HepG2 (cell line): ENCODE measurements around the gene ATP5F1C. TPM values are rescaled to one million over a fixed set of nuclear protein-coding genes. Genes with fewer than 3 reads are reported as not detected.

Experiments used
- ATAC-seq: fragments of 200-7000 bp; cut with Tn5 transposase; 3 replicates; pipeline ENCODE4 v1.9.1; 2020; ENCODE audit warnings: mild to moderate bottlenecking, moderate library complexity
- BruUV-seq: library from RNA; stranded (reverse); fragments of 400-500 nt; replicated peaks from 2 replicates; lab custom pipeline; 2021; lab: Mats Ljungman, UMichigan
- CTCF ChIA-PET: fragments of 300-600 bp; formaldehyde crosslinking; extraction: SDS; loops from one replicate; lab custom pipeline; 2021; ENCODE audit warnings: low total read pairs, inconsistent platforms, low intra/inter-chr PET ratio; lab: Yijun Ruan, JAX
- POLR2A ChIA-PET: fragments of 350-600 bp; sonication (Branson Sonifier 250); formaldehyde crosslinking; loops from one replicate; lab custom pipeline; 2020; ENCODE audit warnings: antibody characterized with exemption, inconsistent platforms; lab: Yijun Ruan, JAX
- DNase-seq: peaks from one replicate; pipeline ENCODE4 v3.0.0-alpha.2; 2015; ENCODE audit warnings: low spot score
- FAIRE-seq: peaks from 3 replicates; lab custom pipeline; 2011; peaks lifted over from hg19 to GRCh38; lab: Jason Lieb, UNC
- H2AFZ ChIP-seq: one replicate; pipeline ENCODE4 v1.6.1; 2011; ENCODE audit warnings: low read length, inconsistent platforms
- H3K27ac ChIP-seq: fragments of 300-600 bp; 3 replicates; pipeline ENCODE4 v1.8.0; 2011; ENCODE audit warnings: mixed run types, mild to moderate bottlenecking, mixed read lengths, low read length, inconsistent platforms; ENCODE audit not compliant: insufficient read depth; ENCODE audit errors: extremely low read length
- H3K27me3 ChIP-seq, 2 experiments: fragments of 200-600 bp in 1 of 2; 2 replicates in 1 of 2; 3 replicates in 1 of 2; pipeline versions ENCODE4 v1.6.0 to v1.8.0; 2011; ENCODE audit warnings: low read length in 2 of 2, mild to moderate bottlenecking in 2 of 2, moderate library complexity in 2 of 2, inconsistent platforms in 1 of 2; ENCODE audit not compliant: insufficient read depth in 2 of 2, control insufficient read depth in 1 of 2
- H3K36me3 ChIP-seq, 2 experiments: fragments of 200-600 bp in 1 of 2; replicated peaks in 1 of 2; 2 replicates in 1 of 2; 3 replicates in 1 of 2; pipeline versions ENCODE4 v1.5.1 to v1.8.0; 2011; ENCODE audit warnings: low read length in 2 of 2, inconsistent platforms in 1 of 2; ENCODE audit not compliant: insufficient read depth in 2 of 2, control insufficient read depth in 1 of 2
- H3K4me1 ChIP-seq: 2 replicates; pipeline ENCODE4 v1.5.1; 2012; ENCODE audit warnings: low read length, inconsistent platforms; ENCODE audit not compliant: insufficient read depth
- H3K4me2 ChIP-seq: 2 replicates; pipeline ENCODE4 v1.6.0; 2011; ENCODE audit warnings: low read depth, low read length, inconsistent platforms
- H3K4me3 ChIP-seq, 3 experiments: fragments of 200-600 bp in 1 of 3; sonication (generic), shearing (Covaris generic) in 1 of 3; replicated peaks in 1 of 3; 2 replicates each; pipeline ENCODE4 v1.5.1; 2011 to 2016; ENCODE audit warnings: low read length in 3 of 3, inconsistent platforms in 2 of 3, low read depth in 2 of 3, mild to moderate bottlenecking in 2 of 3, control low read depth in 1 of 3, mixed read lengths in 1 of 3; ENCODE audit not compliant: insufficient read depth in 1 of 3
- H3K79me2 ChIP-seq: one replicate; pipeline ENCODE4 v1.6.1; 2011; ENCODE audit warnings: low read length, inconsistent platforms; ENCODE audit not compliant: insufficient read depth
- H3K9ac ChIP-seq: 2 replicates; pipeline ENCODE4 v1.6.0; 2011; ENCODE audit warnings: mild to moderate bottlenecking, low read depth, low read length, inconsistent platforms; ENCODE audit not compliant: insufficient read depth
- H3K9me3 ChIP-seq: 2 replicates; pipeline ENCODE4 v1.5.1; 2012; ENCODE audit warnings: mild to moderate bottlenecking, low read length
- H4K20me1 ChIP-seq: 2 replicates; pipeline ENCODE4 v1.6.0; 2011; ENCODE audit warnings: inconsistent platforms, mild to moderate bottlenecking, low read length, moderate library complexity; ENCODE audit not compliant: insufficient read depth
- ATF3 ChIP-seq: sonication (generic); formaldehyde crosslinking; IDR thresholded peaks from 2 replicates; pipeline ENCODE4 v1.4.0; 2020; ENCODE audit warnings: missing genetic modification reagents
- KDM4B ChIP-seq: sonication (generic); formaldehyde crosslinking; IDR thresholded peaks from 2 replicates; pipeline ENCODE4 v1.4.0; 2020; ENCODE audit warnings: missing genetic modification reagents
- MEIS2 ChIP-seq: sonication (generic); formaldehyde crosslinking; IDR thresholded peaks from 2 replicates; pipeline ENCODE4 v1.9.0; 2021; ENCODE audit warnings: mild to moderate bottlenecking, missing genetic modification reagents
- PHF5A ChIP-seq: IDR thresholded peaks from one replicate; pipeline ENCODE4 v1.6.1; 2018; ENCODE audit warnings: low read depth, missing genetic modification reagents; ENCODE audit not compliant: unreplicated experiment
- POLR2AphosphoS2 ChIP-seq: IDR thresholded peaks from 2 replicates; pipeline ENCODE4 v1.6.1; 2011; ENCODE audit warnings: low read depth, low read length, improper control_type of control experiment
- RBM22 ChIP-seq: fragments of 200-400 bp; formaldehyde crosslinking; optimal IDR thresholded peaks from 2 replicates; pipeline ENCODE3; 2017; ENCODE audit warnings: mild to moderate bottlenecking, low read length, moderate library complexity
- TOE1 ChIP-seq: sonication (generic); formaldehyde crosslinking; IDR thresholded peaks from 2 replicates; pipeline ENCODE4 v1.4.0; 2020; ENCODE audit warnings: mild to moderate bottlenecking, missing genetic modification reagents
- ZBTB42 ChIP-seq: sonication (generic); formaldehyde crosslinking; IDR thresholded peaks from 2 replicates; pipeline ENCODE4 v1.5.0; 2020; ENCODE audit warnings: mild to moderate bottlenecking, missing genetic modification reagents
- ZBTB46 ChIP-seq: sonication (generic); formaldehyde crosslinking; IDR thresholded peaks from 2 replicates; pipeline ENCODE4 v1.4.0; 2020; ENCODE audit warnings: mild to moderate bottlenecking, missing genetic modification reagents, borderline replicate concordance
- ZNF317 ChIP-seq: sonication (generic); formaldehyde crosslinking; IDR thresholded peaks from 2 replicates; pipeline ENCODE4 v1.5.0; 2020; ENCODE audit warnings: mild to moderate bottlenecking, missing genetic modification reagents
- ZNF550 ChIP-seq: sonication (generic); formaldehyde crosslinking; IDR thresholded peaks from 2 replicates; pipeline ENCODE4 v1.4.0; 2020; ENCODE audit warnings: mild to moderate bottlenecking, missing genetic modification reagents, borderline replicate concordance
- ZNF639 ChIP-seq: conservative IDR thresholded peaks from 2 replicates; pipeline ENCODE4 v1.6.1; 2018; ENCODE audit warnings: missing genetic modification reagents
- ZNF724P ChIP-seq: sonication (generic); formaldehyde crosslinking; IDR thresholded peaks from 2 replicates; pipeline ENCODE4 v1.8.0; 2022; ENCODE audit warnings: missing genetic modification reagents, borderline replicate concordance
- ZSCAN12 ChIP-seq: sonication (generic); formaldehyde crosslinking; IDR thresholded peaks from 2 replicates; pipeline ENCODE4 v1.9.0; 2021; ENCODE audit warnings: mild to moderate bottlenecking, missing genetic modification reagents
- ZSCAN22 ChIP-seq: sonication (generic); formaldehyde crosslinking; IDR thresholded peaks from 2 replicates; pipeline ENCODE4 v1.4.0; 2020; ENCODE audit warnings: mild to moderate bottlenecking, missing genetic modification reagents
- ZSCAN25 ChIP-seq: sonication (generic); formaldehyde crosslinking; IDR thresholded peaks from 2 replicates; pipeline ENCODE4 v1.8.0; 2022; ENCODE audit warnings: mild to moderate bottlenecking, missing genetic modification reagents
- WGBS: methylation state at CpG from one replicate; pipeline ENCODE4 v1.1.6; 2017; ENCODE audit warnings: low lambda C conversion rate; 5-methylcytosine and 5-hydroxymethylcytosine counted together
- in situ Hi-C: cut with HindIII; loops from 2 replicates; pipeline ENCODE4 v1.10.0; 2017; ENCODE audit warnings: low pct_unique_long_range_greater_than_20kb; ENCODE audit not compliant: extremely low pct_ligation_motif_present
- intact Hi-C: fragments of 100-400 bp; cut with micrococcal nuclease; formaldehyde crosslinking; loops from one replicate; pipeline ENCODE4 v1.10.0; 2022; ENCODE audit not compliant: unreplicated experiment
- polyA plus RNA-seq, 8 experiments: library from polyadenylated mRNA; depleted of rRNA in 3 of 8; stranded (reverse) in 7 of 8; unstranded in 1 of 8; fragments of >200 nt; fragmentation: Illumina TruSeq in 4 of 8; extraction: Trizol in 4 of 8; gene quantifications; 2 replicates each; pipeline versions ENCODE4 v1.2.1 to v1.2.3, GENCODE V29; 2011 to 2016; ENCODE audit warnings: low read depth in 4 of 8, missing spikeins in 1 of 8, mixed read lengths in 1 of 8; ENCODE audit not compliant: insufficient read depth in 1 of 8
- total RNA-seq, 5 experiments: library from RNA; depleted of rRNA; stranded (reverse); fragments of >200 nt; fragmentation: Illumina TruSeq; extraction: Trizol; gene quantifications; 2 replicates each; pipeline ENCODE4 v1.2.3, GENCODE V29; 2016; ENCODE audit warnings: low read depth in 1 of 5

The ATP5F1C gene
- total and polyA plus RNA-seq, 2 of the 13 experiments (the other 11 are each of a cell fraction or from before 2014, with no cell fraction given), result 407 to 416 TPM

GRCh38 chr10:7833210-7833609 lies 45.2 kb downstream of the ATP5F1C start:
- no peaks in the 10 kb centered on the region; a peak in 1 of 5 replicates for H3K27me3 ChIP-seq

GRCh38 chr10:7834262-7834661 lies 46.3 kb downstream of the ATP5F1C start:
- CTCF ChIA-PET, result no interaction called here

More at GRCh38 chr10:7833210-7833609, 45.2 kb downstream of the ATP5F1C start:
- no peak overlapping the region for H3K9ac ChIP-seq
- FAIRE-seq (no peak), ATAC-seq (no peak), DNase-seq (no peak)
- H3K4me3 ChIP-seq, result no peak overlapping the region
- ChIA-PET POLR2A (no interaction called here), CTCF (no interaction called here)
- H4K20me1 ChIP-seq, result no peaks in the 10 kb centered on the region
- no peak overlapping the region for H3K4me2 ChIP-seq
- peaks cover 24% of the 10 kb centered on the region for H3K79me2 ChIP-seq
- H3K27ac ChIP-seq, result no peak overlapping the region
- H2AFZ ChIP-seq, result no peak overlapping the region
- H3K36me3 ChIP-seq, result no peaks in the 10 kb centered on the region; a peak in 2 of 5 replicates
- TF ChIP-seq RBM22 (no peak), ZNF724P (no peak), ZNF550 (CRISPR knock-in tag) (no peak), MEIS2 (CRISPR knock-in tag) (no peak), ATF3 (CRISPR knock-in tag) (no peak), ZSCAN22 (CRISPR knock-in tag) (no peak), ZBTB42 (no peak)
- intact Hi-C loops, result no loop called here
- H3K4me1 ChIP-seq, result no peaks in the 10 kb centered on the region
- no TSS peak for BruUV-seq
- no peaks in the 10 kb centered on the region for H3K9me3 ChIP-seq
- in situ Hi-C loops, result no loop called here

More at GRCh38 chr10:7834262-7834661, 46.3 kb downstream of the ATP5F1C start:
- WGBS, result 96% methylated on average over 3 of the region's 3 CpGs
- no peak for TF ChIP-seq RBM22
- TF ChIP-seq PHF5A (CRISPR knock-in tag), result no peak
- TF ChIP-seq ZNF317 (CRISPR knock-in tag), result no peak
- TF ChIP-seq KDM4B, result no peak
- TF ChIP-seq ZSCAN12 (CRISPR knock-in tag), result no peak
- TF ChIP-seq ZSCAN25, result no peak
- no peak for TF ChIP-seq ZNF639 (CRISPR knock-in tag)
- TF ChIP-seq POLR2AphosphoS2, result no peak
- TF ChIP-seq ZBTB46 (CRISPR knock-in tag), result no peak
- TF ChIP-seq TOE1 (CRISPR knock-in tag), result no peak
- TF ChIP-seq, all 625 proteins: peak for 0
- intact Hi-C loops, result no loop called here
- Histone ChIP-seq H3K79me2 (peaks cover 20% of the 10 kb centered on the region), H3K4me2 (no peak overlapping the region), H3K27me3 (no peaks in the 10 kb centered on the region; a peak in 1 of 5 replicates), H3K9me3 (no peaks in the 10 kb centered on the region), H3K9ac (no peak overlapping the region), H3K4me3 (no peak overlapping the region), H2AFZ (no peak overlapping the region), H4K20me1 (no peaks in the 10 kb centered on the region), H3K27ac (no peak overlapping the region), H3K36me3 (peaks cover 0 to 3% of the 10 kb centered on the region in 2 experiments; a peak in 3 of 5 replicates), H3K4me1 (no peaks in the 10 kb centered on the region)
- FAIRE-seq, result no peak
- no peak for ATAC-seq
- DNase-seq, result no peak
- POLR2A ChIA-PET, result no interaction called here
- in situ Hi-C loops, result no loop called here
- no TSS peak for BruUV-seq
